Measurements from ENCODE around the gene BAG2. TPM values are rescaled to one million over a fixed set of nuclear protein-coding genes. Genes with fewer than 3 reads are reported as not detected.

The BAG2 gene
- total RNA-seq, 1 donor from 2014 or later: 12.7 TPM

GRCh38 chr6:57165080-57165479 is 7.0 kb upstream of the BAG2 start:
- ATAC-seq (ENCODE audit: poor library complexity): no peak
- intact Hi-C loops (cut with DNase I): no loop called here
- DNase-seq: no peak

GRCh38 chr6:57173056-57173885 is 1.1 kb downstream of the BAG2 start:
- DNase-seq (no peak), ATAC-seq (ENCODE audit: poor library complexity) (peak; percentile 42)
- intact Hi-C loops (cut with DNase I): no loop called here

GRCh38 chr6:57173886-57174510 is 1.9 kb downstream of the BAG2 start:
- ATAC-seq (ENCODE audit: poor library complexity): no peak
- intact Hi-C loops (cut with DNase I): no loop called here
- no peak for DNase-seq

GRCh38 chr6:57174511-57174907 is 2.4 kb downstream of the BAG2 start:
- DNase-seq (no peak), ATAC-seq (ENCODE audit: poor library complexity) (no peak)
- intact Hi-C loops (cut with DNase I): no loop called here

GRCh38 chr6:57177545-57178265 is 5.6 kb downstream of the BAG2 start:
- intact Hi-C loops (cut with DNase I): no loop called here
- peak; percentile 77 for ATAC-seq (ENCODE audit: poor library complexity)
- DNase-seq: peak; percentile 59

- intact Hi-C loops (cut with DNase I): loop anchor here (10.0 kb wide), 1 partner anchor 134 kb away; the partner anchor contains the start of gene PRIM2
- DNase-seq (no peak), ATAC-seq (ENCODE audit: poor library complexity) (no peak)
Measured at GRCh38 chr6:57180596-57180995, 8.5 kb downstream of the BAG2 start.

- DNase-seq: no peak
- ATAC-seq (ENCODE audit: poor library complexity): no peak
- intact Hi-C loops (cut with DNase I): loop anchor here (10.0 kb wide), 1 partner anchor 133 kb away; the partner anchor contains the start of gene PRIM2
Measured at GRCh38 chr6:57182017-57182432, 9.9 kb downstream of the BAG2 start.

- no peak for DNase-seq
- ATAC-seq (ENCODE audit: poor library complexity): no peak
- intact Hi-C loops (cut with DNase I): loop anchor here (10.0 kb wide), 1 partner anchor 131 kb away; the partner anchor contains the start of gene PRIM2
Measured at GRCh38 chr6:57183336-57183735, 11.2 kb downstream of the BAG2 start.

- peak; percentile 41 for ATAC-seq (ENCODE audit: poor library complexity)
Measured at GRCh38 chr6:57190140-57190539, 18.0 kb downstream of the BAG2 start.

GRCh38 chr6:57193177-57193576 is 21.1 kb downstream of the BAG2 start:
- DNase-seq (no peak), ATAC-seq (ENCODE audit: poor library complexity) (peak; percentile 72)
- intact Hi-C loops (cut with DNase I): no loop called here

More at GRCh38 chr6:57190140-57190539, 18.0 kb downstream of the BAG2 start:
- intact Hi-C loops (cut with DNase I): no loop called here
- no peak for DNase-seq

- intact Hi-C loops (cut with DNase I): no loop called here
- peak; percentile 58 for ATAC-seq (ENCODE audit: poor library complexity)
Measured at GRCh38 chr6:57195457-57195856, 23.3 kb downstream of the BAG2 start.

GRCh38 chr6:57198926-57199636 is 27.0 kb downstream of the BAG2 start:
- ATAC-seq (ENCODE audit: poor library complexity) (no peak), DNase-seq (no peak)
- intact Hi-C loops (cut with DNase I): no loop called here

More at GRCh38 chr6:57195457-57195856, 23.3 kb downstream of the BAG2 start:
- no peak for DNase-seq

- intact Hi-C loops (cut with DNase I): no loop called here
- ATAC-seq (ENCODE audit: poor library complexity) (no peak), DNase-seq (no peak)
Measured at GRCh38 chr6:57201718-57202117, 29.6 kb downstream of the BAG2 start.

GRCh38 chr6:57205550-57206328 is 33.6 kb downstream of the BAG2 start:
- intact Hi-C loops (cut with DNase I): no loop called here
- no peak for DNase-seq
- ATAC-seq (ENCODE audit: poor library complexity): no peak

GRCh38 chr6:57207141-57207540 is 35.0 kb downstream of the BAG2 start:
- ATAC-seq (ENCODE audit: poor library complexity): no peak
- no peak for DNase-seq
- intact Hi-C loops (cut with DNase I): no loop called here

GRCh38 chr6:57207872-57208271 is 35.7 kb downstream of the BAG2 start:
- ATAC-seq (ENCODE audit: poor library complexity) (no peak), DNase-seq (no peak)
- intact Hi-C loops (cut with DNase I): no loop called here

GRCh38 chr6:57209030-57209429 is 36.9 kb downstream of the BAG2 start:
- no peak for DNase-seq
- no peak for ATAC-seq (ENCODE audit: poor library complexity)
- intact Hi-C loops (cut with DNase I): no loop called here

GRCh38 chr6:57210060-57210459 is 37.9 kb downstream of the BAG2 start:
- intact Hi-C loops (cut with DNase I): no loop called here
- no peak for ATAC-seq (ENCODE audit: poor library complexity)
- DNase-seq: no peak

Measured in Right ventricle myocardium superior (tissue), 1 donor.